ENCODE measurements around the gene PHYKPL. TPM values are rescaled to one million over a fixed set of nuclear protein-coding genes. Genes with fewer than 3 reads are reported as not detected.

The PHYKPL gene
- total RNA-seq, 2 donors from 2014 or later = 78.3 to 94.8 TPM

DNA sequence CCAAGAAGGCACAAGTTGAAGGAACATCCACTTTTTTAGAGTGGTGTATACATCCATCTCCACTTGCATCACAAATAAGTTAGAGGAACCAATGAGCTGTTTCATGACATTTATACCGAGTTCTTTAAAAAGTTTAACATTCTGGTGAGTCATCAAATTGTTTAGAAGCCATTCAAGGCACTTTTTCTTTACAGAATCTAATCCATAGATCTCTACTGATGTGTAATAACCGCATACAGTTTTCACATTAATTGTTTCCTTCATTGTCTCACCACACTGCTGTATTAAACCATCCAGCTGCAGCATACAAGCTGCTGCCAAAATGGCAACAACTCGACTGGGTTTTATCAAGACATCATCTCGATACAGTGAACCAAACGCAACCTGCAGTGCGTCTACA lies 46.2 kb downstream of the PHYKPL start:
- no peak for DNase-seq (ENCODE audit: low spot score)
- H3K4me1 ChIP-seq (ENCODE audit: control insufficient read depth in 1 of 2, low read depth in 2 of 2) = no peaks in the 10 kb centered on the region
- ATAC-seq (ENCODE audit: insufficient number of reproducible peaks, low FRiP score, low read depth) = no peak
- H3K9me3 ChIP-seq = no peaks in the 10 kb centered on the region
- TF ChIP-seq CTCF (IDR thresholded peaks at IDR 0.05) = no peak
- H3K27ac ChIP-seq = no peak overlapping the region
- H3K36me3 ChIP-seq = no peaks in the 10 kb centered on the region
- no peak overlapping the region for H3K4me3 ChIP-seq
- H3K27me3 ChIP-seq (replicated peaks; ENCODE audit: insufficient read depth) = no peaks in the 10 kb centered on the region

GRCh38 chr5:178182158-178182876 lies 50.3 kb downstream of the PHYKPL start:
- H3K36me3 ChIP-seq = no peaks in the 10 kb centered on the region
- ATAC-seq (ENCODE audit: insufficient number of reproducible peaks, low FRiP score, low read depth) (no peak), DNase-seq (ENCODE audit: low spot score) (no peak)
- H3K27me3 ChIP-seq (replicated peaks; ENCODE audit: insufficient read depth) = no peaks in the 10 kb centered on the region
- H3K9me3 ChIP-seq = no peaks in the 10 kb centered on the region
- H3K4me3 ChIP-seq = no peak overlapping the region
- TF ChIP-seq CTCF (IDR thresholded peaks at IDR 0.05) = no peak
- H3K27ac ChIP-seq = no peak overlapping the region
- no peaks in the 10 kb centered on the region for H3K4me1 ChIP-seq (ENCODE audit: control insufficient read depth in 1 of 2, low read depth in 2 of 2)

GRCh38 chr5:178180141-178180863 lies 52.3 kb downstream of the PHYKPL start:
- TF ChIP-seq CTCF (IDR thresholded peaks at IDR 0.05) = no peak
- no peaks in the 10 kb centered on the region for H3K27me3 ChIP-seq (replicated peaks; ENCODE audit: insufficient read depth)
- ATAC-seq (ENCODE audit: insufficient number of reproducible peaks, low FRiP score, low read depth) (no peak), DNase-seq (ENCODE audit: low spot score) (no peak)
- H3K27ac ChIP-seq = no peak overlapping the region
- H3K4me3 ChIP-seq = no peak overlapping the region
- H3K9me3 ChIP-seq = no peaks in the 10 kb centered on the region
- no peaks in the 10 kb centered on the region for H3K4me1 ChIP-seq (ENCODE audit: control insufficient read depth in 1 of 2, low read depth in 2 of 2)
- no peaks in the 10 kb centered on the region for H3K36me3 ChIP-seq

GRCh38 chr5:178177569-178177968 lies 55.0 kb downstream of the PHYKPL start:
- H3K27me3 ChIP-seq (replicated peaks; ENCODE audit: insufficient read depth) = no peaks in the 10 kb centered on the region
- no peaks in the 10 kb centered on the region for H3K36me3 ChIP-seq
- DNase-seq (ENCODE audit: low spot score) = no peak
- H3K27ac ChIP-seq = no peak overlapping the region
- ATAC-seq (ENCODE audit: insufficient number of reproducible peaks, low FRiP score, low read depth) = no peak
- H3K9me3 ChIP-seq = no peaks in the 10 kb centered on the region
- H3K4me3 ChIP-seq = no peak overlapping the region
- no peak for TF ChIP-seq CTCF (IDR thresholded peaks at IDR 0.05)
- H3K4me1 ChIP-seq (ENCODE audit: control insufficient read depth in 1 of 2, low read depth in 2 of 2) = no peaks in the 10 kb centered on the region

DNA sequence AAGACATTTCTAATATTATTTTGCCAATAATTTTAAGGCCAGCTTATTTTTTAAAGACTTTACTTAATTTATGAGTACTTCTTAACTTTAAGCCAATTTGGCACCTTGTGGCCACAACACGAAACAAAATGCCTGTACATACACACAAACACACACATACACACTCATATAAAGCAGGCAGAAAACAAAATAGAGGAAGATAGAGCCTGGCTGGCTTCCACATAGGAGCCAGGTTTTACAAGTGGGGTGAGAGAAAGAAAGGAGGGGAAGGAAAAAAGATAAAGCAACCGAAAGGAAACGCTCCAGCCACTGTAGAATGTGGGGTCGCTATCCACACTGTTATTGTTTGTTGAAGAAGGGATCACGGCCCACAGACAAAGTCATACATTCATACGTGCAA lies 55.8 kb downstream of the PHYKPL start:
- no peaks in the 10 kb centered on the region for H3K27me3 ChIP-seq (replicated peaks; ENCODE audit: insufficient read depth)
- H3K36me3 ChIP-seq = no peaks in the 10 kb centered on the region
- H3K4me3 ChIP-seq = no peak overlapping the region
- no peak for TF ChIP-seq CTCF (IDR thresholded peaks at IDR 0.05)
- DNase-seq (ENCODE audit: low spot score) (no peak), ATAC-seq (ENCODE audit: insufficient number of reproducible peaks, low FRiP score, low read depth) (no peak)
- H3K27ac ChIP-seq = no peak overlapping the region
- no peaks in the 10 kb centered on the region for H3K4me1 ChIP-seq (ENCODE audit: control insufficient read depth in 1 of 2, low read depth in 2 of 2)
- H3K9me3 ChIP-seq = no peaks in the 10 kb centered on the region

All from thoracic aorta (tissue), 2 donors.